Activated T-cell treated with anti-CD3 and anti-CD28 coated beads for 48 hours (primary cell): Measurements from ENCODE around the gene LRRC2.
"Not testable (repeated sequence)": the region's sequence is repeated elsewhere in the genome, so short reads cannot be mapped to it uniquely, and the experiment has no call there.

Experiments
- DNase-seq: peaks from one replicate; pipeline ENCODE4 v3.0.0-alpha.2; 2020; ENCODE audit warnings: low read depth

The LRRC2 gene

GRCh38 chr3:46580675-46581074, 14.6 kb upstream of the LRRC2 start:
- no peak for DNase-seq

GRCh38 chr3:46579756-46580286, 13.7 kb upstream of the LRRC2 start:
- DNase-seq = no peak

DNA sequence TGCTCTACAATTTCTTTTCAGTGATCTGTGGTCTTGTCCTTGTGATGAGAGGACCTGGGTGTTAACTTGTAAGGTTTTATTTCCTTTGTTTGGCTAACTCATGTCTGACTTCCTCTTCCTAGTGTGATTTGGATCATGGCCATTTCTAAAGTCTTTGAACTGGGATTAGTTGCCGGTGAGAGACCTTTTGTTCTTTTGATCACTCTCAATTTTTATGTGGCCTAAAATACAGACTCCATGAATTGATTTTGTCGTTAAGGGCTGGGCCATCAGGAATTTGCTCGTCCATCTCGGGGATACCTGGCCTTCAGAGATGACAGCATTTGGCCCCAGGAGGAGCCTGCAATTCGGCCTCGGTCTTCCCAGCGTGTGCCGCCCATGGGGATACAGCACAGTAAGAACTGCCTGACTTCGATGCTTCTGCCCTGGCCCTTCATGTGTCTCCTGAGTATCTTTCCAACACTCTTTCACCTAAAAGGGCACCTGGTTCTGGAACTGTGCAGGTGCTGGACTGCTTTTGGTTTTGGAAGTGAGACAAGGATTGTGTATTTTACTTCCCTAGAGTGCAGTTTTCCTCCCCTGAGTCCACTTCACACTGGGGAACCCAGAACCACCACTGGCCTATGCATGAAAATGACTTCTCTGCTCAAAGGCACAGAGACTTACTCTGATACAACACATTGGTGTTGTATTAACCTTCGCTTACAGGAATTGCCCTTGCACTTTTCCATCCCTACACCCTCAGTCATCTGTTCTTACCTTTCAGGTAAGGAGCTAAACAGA, 13.1 kb upstream of the LRRC2 start:
- no peak for DNase-seq

DNA sequence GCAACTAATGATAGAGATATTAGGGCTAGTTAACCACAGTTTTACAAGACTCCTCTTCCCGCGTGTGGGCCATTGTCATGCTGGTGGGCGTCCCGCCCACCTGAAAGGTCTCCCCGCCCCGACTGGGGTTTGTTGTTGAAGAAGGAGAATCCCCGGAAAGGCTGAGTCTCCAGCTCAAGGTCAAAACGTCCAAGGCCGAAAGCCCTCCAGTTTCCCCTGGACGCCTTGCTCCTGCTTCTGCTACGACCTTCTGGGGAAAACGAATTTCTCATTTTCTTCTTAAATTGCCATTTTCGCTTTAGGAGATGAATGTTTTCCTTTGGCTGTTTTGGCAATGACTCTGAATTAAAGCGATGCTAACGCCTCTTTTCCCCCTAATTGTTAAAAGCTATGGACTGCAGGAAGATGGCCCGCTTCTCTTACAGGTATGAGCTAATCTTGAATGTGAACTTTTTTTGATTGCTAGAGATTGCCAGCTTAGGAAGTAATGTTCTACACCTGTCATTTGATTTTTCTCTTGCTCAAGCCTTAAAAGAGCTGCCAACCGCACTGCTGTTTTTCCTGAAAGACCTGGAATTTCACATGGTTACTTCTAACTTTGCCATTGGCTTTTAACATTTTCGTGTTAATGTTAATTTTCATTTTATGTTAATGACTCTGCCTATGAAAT, 11.6 kb upstream of the LRRC2 start:
- DNase-seq = not testable (repeated sequence)

GRCh38 chr3:46576879-46577278, 10.8 kb upstream of the LRRC2 start:
- no peak for DNase-seq

DNA sequence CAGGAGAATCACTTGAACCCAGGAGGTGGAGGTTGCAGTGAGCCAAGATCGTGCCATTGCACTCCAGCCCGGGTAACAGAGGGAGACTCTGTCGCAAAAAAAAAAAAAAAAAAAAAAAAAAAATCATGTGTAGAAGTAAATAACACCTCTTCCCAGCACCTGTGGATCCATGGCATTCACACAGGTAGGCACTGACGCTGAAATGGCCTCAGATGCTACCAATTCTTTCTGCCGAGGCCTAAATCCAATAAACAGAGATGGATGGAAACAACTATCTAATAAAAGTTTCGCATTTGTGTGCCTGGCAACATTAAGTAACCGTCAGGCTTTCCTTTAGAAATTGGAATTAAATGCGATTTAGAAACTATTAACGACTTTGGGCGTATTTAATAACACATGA, 10.3 kb upstream of the LRRC2 start:
- no peak for DNase-seq

DNA sequence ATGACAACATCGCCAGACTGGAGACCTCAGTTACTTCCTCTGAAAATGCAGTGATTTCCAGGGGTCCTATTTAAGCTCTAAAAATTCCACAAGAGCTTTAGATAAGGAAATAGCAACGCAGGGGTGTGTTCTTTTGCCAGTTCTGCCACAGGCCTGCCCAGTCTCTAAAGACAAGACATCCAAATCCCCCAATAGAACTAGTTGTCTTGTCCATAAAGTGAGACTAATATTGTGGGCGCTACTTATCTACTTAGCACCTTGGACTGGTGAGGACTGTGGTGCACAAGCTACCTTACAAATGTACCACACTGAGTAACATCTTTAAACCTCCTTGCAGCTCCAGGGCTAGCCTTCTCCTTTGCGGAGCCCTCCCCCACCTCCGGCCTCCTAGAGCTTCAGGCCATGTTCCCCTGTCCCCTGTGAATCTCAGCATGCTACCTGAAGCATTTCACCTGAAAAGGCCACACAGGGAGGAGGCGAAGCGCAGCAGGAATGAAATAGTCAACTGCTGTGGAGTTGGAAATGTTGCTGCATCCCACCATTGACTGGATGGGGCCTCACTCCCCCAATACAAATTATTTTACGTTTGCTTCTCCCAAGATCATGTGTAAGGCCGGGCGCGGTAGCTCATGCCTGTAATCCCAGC, 9.6 kb upstream of the LRRC2 start:
- DNase-seq = no peak

- no peak for DNase-seq
Measured at GRCh38 chr3:46574881-46575576, 8.9 kb upstream of the LRRC2 start.

GRCh38 chr3:46574243-46574646, 8.1 kb upstream of the LRRC2 start:
- DNase-seq = no peak

- no peak for DNase-seq
Measured at GRCh38 chr3:46573701-46574100, 7.6 kb upstream of the LRRC2 start.

- DNase-seq = no peak
Measured at GRCh38 chr3:46571684-46572083, 5.6 kb upstream of the LRRC2 start.

GRCh38 chr3:46565607-46566039, 479 bp downstream of the LRRC2 start:
- no peak for DNase-seq

- DNase-seq = no peak
Measured at GRCh38 chr3:46565077-46565476, 1.0 kb downstream of the LRRC2 start.

DNA sequence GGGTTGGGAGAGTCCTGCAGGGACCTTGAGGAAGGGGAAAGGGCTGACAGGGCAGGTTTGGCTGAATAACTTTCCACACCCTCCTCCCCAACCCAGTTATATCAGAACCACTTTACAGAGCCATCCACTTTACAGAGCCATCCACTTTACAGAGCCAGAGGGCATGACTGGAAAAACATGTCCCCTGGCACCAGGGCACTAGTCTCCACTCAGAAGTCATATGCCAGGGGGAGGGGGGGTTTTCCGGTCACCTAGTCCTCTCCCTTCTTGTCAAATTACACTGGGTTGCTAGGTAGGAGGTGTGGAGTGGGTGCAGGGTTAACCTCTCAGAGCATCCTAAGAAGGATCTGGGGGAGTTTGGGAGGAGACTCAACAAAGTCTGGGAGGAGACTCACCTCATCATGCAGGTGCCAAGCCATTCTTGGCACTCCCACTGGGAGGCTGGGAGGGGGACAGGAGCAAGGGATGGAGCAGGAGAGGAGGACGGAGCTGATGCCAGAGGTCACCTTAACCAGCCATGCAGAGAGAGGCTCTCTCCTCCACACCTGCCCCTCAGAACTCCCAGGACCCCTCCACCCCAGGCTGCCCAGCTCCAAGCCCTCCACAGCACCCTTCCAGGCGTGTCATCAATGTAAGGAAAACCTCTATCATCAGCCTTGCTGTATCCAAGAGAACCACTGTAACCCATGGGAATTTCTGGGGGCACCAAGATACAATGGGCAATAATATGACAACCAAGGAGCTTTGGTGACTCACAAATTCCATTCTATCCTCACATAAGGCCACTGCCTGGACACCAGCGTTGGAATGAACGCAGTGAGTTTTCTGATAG, 1.7 kb downstream of the LRRC2 start:
- DNase-seq = no peak

GRCh38 chr3:46561951-46562350, 4.2 kb downstream of the LRRC2 start:
- no peak for DNase-seq

DNA sequence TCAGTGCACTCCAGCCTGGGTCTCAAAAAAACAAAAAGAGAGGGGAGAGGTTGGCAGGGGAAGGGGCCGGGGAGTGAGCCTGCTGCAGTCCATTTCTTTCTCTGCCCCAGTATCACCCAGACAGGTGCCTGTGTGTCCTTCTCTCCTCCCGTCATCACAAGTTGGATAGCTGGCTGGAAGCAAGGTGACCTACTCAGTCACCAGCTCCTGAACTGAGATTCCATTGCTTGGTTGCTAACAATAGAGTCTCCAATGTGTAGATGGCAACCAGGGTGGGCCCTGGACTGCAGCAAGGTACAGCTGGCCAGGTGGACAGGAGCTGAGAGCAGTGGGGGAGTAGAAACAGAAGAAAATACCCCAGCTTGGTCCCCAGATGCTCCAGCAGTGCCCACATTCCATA, 4.6 kb downstream of the LRRC2 start:
- no peak for DNase-seq

- no peak for DNase-seq
Measured at GRCh38 chr3:46559091-46559704, 6.9 kb downstream of the LRRC2 start.

DNA sequence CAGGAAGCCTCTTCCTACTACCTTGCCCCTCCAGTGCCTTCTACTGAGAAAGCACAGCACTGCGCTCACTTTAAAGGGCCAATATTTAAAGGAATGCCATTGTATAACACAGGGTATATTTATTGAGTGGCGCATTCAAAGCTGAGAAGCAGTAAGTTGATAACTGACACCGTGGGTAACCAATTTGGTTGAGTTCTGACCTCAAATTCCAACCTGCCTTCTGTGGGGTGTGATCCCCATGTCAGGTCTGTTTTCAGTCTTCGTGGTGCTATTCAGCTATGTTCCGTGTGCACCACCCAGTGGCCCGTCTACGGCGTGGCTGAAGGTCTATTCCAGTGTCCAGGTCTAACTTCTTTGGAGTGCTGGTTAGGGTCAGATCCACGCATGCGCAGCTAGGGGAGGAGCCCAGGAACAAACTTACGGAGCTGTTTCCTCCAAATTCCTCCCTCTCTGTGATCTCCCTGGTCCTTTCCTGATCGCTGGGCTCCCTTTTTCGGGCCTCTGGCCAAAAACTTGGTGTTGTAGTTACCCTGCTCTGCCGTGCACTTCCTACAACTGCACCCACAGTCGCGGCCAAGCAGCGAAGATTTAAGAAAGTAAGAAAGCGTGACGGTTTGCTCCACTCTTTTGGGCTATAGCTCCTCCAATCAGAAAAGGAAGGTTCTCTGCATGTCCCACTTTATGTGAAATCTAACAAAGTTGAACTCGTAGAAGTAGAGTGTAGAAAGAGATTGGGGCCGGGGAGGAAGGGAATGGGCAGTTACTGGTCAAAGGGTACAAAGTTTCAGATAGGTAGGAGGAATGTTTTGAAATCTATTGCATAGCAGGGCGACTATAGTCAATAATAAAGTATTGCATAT, 7.7 kb downstream of the LRRC2 start:
- peak; percentile 57 for DNase-seq

- no peak for DNase-seq
Measured at GRCh38 chr3:46557814-46558183, 8.3 kb downstream of the LRRC2 start.

DNA sequence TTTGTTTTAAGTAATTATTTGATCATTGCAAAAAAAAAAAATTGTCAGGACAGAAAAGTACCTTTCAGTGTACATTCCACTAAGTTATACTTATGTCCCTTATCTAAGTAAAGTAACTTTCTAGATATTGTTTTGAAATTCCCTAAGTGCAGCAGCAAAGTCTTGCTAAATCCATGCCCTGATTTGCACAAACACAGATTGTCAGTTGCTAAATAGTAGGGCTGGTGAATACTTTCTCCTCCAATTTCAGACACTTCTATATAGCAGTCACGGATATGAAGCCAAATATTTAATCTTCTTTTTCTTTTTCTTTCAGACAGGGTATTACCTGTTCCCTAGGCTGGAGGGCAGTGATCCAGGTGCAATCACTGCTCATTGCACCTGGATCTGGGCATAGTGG, 12.9 kb downstream of the LRRC2 start:
- no peak for DNase-seq
